Ishikawa (cell line): ENCODE data around the gene ABCA1.
A peak's percentile ranks its signal among the peaks of the same experiment; 100 is the strongest.

Source experiments
- CEBPB ChIP-seq: IDR thresholded peaks from 2 replicates; pipeline ENCODE4 v1.6.1; 2012
- CREB1 ChIP-seq: IDR thresholded peaks from 2 replicates; pipeline ENCODE4 v1.6.1; 2012; ENCODE audit warnings: low read depth
- EGR1 ChIP-seq: IDR thresholded peaks from 2 replicates; pipeline ENCODE4 v1.6.1; 2012
- EP300 ChIP-seq: IDR thresholded peaks from 2 replicates; pipeline ENCODE4 v1.6.1; 2012; ENCODE audit warnings: borderline replicate concordance
- FOXM1 ChIP-seq: IDR thresholded peaks from 2 replicates; pipeline ENCODE4 v1.6.1; 2012; ENCODE audit warnings: low read depth, borderline replicate concordance
- NFIC ChIP-seq: IDR thresholded peaks from 2 replicates; pipeline ENCODE4 v1.6.1; 2012
- RAD21 ChIP-seq: IDR thresholded peaks from 2 replicates; pipeline ENCODE4 v1.6.1; 2012; ENCODE audit warnings: low read depth
- TAF1 ChIP-seq: IDR thresholded peaks from 2 replicates; pipeline ENCODE4 v1.6.1; 2012; ENCODE audit warnings: low read depth, mild to moderate bottlenecking
- TCF12 ChIP-seq: IDR thresholded peaks from 2 replicates; pipeline ENCODE4 v1.6.1; 2012; ENCODE audit warnings: low read depth
- TEAD4 ChIP-seq: IDR thresholded peaks from 2 replicates; pipeline ENCODE4 v1.6.1; 2012
- YY1 ChIP-seq: IDR thresholded peaks from 2 replicates; pipeline ENCODE4 v1.6.1; 2012; ENCODE audit warnings: low read depth
- ZBTB7A ChIP-seq: IDR thresholded peaks from 2 replicates; pipeline ENCODE4 v1.6.1; 2012; ENCODE audit warnings: low read depth
- TF ChIP-seq, protein P1 (sequence below): IDR thresholded peaks from 2 replicates; pipeline ENCODE4 v1.6.1; 2012; ENCODE audit warnings: low read depth, mild to moderate bottlenecking
- TF ChIP-seq, protein P2 (sequence below): IDR thresholded peaks from 2 replicates; pipeline ENCODE4 v1.6.1; 2012
- TF ChIP-seq, protein P3 (sequence below): IDR thresholded peaks from 2 replicates; pipeline ENCODE4 v1.6.1; 2012

The ABCA1 gene

DNA sequence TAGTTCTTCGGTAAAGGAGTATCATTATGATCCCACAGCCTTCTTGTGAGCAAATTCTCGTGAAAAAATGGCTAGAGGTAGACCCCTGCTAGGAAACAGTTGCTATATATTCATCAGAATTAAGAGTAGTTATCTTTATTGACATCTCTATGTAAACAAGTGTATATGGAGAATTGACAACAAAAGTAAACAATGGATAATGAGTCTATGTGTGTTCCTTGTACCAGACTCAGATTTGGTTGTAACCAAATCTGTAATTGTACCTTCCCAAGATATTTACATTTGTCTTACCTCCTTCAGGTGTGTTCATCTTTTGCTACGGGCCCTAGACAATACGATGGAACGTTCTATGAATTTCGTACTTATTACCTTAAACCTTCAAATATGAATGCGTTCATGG is 161.9 kb downstream of the ABCA1 start:
- TF ChIP-seq NFIC (no peak), EP300 (no peak), YY1 (no peak), ZBTB7A (no peak), FOXM1 (no peak), TAF1 (no peak)

DNA sequence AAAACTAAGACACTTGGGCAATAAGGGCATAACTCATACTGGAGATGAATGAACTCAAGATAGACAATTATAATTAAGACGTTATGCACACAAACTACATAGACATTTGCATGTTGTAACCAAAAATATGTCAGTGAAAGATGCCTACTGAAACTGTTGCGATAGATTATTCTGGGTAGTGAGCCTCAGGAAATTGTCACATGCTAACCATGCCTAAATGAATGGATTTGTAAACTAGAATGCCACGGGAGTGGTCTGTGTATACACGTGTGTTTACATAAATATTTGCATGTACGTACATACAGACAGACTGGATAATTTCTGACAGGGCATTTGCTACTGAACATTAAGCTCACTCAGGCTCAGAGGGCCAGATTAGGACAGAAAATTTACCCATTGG is 162.8 kb downstream of the ABCA1 start:
- TF ChIP-seq, protein P1, sequence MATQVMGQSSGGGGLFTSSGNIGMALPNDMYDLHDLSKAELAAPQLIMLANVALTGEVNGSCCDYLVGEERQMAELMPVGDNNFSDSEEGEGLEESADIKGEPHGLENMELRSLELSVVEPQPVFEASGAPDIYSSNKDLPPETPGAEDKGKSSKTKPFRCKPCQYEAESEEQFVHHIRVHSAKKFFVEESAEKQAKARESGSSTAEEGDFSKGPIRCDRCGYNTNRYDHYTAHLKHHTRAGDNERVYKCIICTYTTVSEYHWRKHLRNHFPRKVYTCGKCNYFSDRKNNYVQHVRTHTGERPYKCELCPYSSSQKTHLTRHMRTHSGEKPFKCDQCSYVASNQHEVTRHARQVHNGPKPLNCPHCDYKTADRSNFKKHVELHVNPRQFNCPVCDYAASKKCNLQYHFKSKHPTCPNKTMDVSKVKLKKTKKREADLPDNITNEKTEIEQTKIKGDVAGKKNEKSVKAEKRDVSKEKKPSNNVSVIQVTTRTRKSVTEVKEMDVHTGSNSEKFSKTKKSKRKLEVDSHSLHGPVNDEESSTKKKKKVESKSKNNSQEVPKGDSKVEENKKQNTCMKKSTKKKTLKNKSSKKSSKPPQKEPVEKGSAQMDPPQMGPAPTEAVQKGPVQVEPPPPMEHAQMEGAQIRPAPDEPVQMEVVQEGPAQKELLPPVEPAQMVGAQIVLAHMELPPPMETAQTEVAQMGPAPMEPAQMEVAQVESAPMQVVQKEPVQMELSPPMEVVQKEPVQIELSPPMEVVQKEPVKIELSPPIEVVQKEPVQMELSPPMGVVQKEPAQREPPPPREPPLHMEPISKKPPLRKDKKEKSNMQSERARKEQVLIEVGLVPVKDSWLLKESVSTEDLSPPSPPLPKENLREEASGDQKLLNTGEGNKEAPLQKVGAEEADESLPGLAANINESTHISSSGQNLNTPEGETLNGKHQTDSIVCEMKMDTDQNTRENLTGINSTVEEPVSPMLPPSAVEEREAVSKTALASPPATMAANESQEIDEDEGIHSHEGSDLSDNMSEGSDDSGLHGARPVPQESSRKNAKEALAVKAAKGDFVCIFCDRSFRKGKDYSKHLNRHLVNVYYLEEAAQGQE = no peak
- TF ChIP-seq EP300 (no peak), ZBTB7A (no peak), FOXM1 (no peak), CEBPB (no peak)
- TF ChIP-seq, protein P2, sequence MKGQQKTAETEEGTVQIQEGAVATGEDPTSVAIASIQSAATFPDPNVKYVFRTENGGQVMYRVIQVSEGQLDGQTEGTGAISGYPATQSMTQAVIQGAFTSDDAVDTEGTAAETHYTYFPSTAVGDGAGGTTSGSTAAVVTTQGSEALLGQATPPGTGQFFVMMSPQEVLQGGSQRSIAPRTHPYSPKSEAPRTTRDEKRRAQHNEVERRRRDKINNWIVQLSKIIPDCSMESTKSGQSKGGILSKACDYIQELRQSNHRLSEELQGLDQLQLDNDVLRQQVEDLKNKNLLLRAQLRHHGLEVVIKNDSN = no peak

DNA sequence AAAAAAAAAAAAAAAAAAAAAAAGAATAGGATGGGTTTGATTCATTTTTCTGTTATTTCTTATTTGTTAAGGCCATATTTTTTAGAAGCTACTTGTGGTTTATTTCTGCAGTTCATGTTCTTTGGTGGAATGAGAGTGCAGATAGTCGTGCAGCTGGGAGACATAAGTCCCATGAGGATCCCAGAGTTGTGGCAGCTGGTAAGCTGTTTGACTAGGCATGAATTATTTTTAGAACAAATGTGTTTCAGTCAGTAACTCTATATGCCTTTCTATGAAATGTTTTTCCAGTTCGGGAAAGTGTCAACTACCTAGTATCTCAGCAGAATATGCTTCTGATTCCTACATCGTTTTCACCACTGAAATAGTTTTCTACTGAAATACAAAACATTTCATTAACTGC is 169.0 kb downstream of the ABCA1 start:
- TF ChIP-seq ZBTB7A = no peak
- no peak for TF ChIP-seq TEAD4
- no peak for TF ChIP-seq TCF12
- TF ChIP-seq, protein P2 = no peak
- no peak for TF ChIP-seq RAD21
- TF ChIP-seq TAF1 = no peak
- no peak for TF ChIP-seq EP300
- TF ChIP-seq, protein P1 = no peak

DNA sequence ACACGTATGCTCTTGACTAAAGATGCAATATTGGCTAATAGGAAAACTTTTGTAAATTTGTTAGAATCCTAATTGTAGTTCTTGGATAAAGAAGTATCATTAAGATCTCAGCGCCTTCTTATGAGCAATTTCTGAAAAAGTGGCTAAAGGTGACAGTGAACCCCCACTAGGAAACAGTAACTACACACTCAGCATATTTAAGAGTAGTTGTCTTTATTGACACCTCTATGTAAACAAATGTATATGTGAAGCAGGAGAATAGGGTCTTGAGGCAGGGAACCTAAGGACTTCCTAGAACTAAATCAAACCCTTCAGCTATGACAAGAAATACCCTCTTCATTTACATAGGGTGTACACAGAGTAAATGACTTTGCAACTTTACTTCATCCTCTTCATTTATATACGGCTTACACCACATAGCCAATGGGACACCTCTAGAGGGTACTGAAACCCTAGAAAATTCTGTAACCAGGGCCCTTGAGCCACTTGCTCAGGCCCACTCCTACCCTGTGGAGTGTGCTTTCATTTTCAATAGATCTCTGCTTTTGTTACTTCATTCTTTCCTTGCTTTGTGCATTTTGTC is 177.7 kb downstream of the ABCA1 start:
- TF ChIP-seq EGR1 (no peak), NFIC (no peak), TCF12 (no peak), TEAD4 (no peak), CREB1 (no peak), ZBTB7A (no peak), CEBPB (no peak)
- TF ChIP-seq, protein P2 = no peak

DNA sequence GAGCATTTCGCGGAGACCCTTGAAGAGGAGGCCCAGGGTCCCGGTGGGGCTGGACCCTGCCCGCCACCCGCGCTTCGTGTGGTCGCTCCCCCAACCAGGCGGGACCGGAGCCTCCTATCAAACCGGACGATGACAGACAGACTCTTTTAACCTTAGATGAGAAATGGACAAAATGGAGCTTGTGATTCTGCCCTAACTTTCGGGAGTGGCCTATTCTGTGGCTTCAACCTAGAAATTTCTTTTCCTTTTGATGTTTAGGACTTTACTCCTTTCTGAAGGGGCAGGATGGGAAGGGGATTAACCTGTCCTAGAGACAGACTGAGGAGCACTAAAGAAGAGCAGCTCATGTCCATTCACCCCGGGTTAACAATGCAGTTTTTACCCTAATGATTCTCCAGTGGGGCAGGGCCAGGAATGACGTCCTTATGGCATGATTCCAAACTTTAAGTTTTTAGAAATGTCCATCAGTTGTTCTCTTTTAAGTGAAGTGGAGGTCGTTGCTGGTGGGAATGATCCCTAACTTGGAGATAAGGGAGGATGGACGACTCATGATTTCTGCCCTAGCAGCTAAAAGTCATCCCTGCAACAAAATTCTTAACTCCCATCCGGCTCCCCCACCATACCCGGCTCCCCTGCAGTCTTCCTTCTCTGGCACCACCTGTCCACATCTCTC is 179.5 kb downstream of the ABCA1 start:
- TF ChIP-seq CREB1 (no peak), RAD21 (no peak), NFIC (no peak), ZBTB7A (no peak), TAF1 (no peak)
- TF ChIP-seq, protein P2 = no peak

DNA sequence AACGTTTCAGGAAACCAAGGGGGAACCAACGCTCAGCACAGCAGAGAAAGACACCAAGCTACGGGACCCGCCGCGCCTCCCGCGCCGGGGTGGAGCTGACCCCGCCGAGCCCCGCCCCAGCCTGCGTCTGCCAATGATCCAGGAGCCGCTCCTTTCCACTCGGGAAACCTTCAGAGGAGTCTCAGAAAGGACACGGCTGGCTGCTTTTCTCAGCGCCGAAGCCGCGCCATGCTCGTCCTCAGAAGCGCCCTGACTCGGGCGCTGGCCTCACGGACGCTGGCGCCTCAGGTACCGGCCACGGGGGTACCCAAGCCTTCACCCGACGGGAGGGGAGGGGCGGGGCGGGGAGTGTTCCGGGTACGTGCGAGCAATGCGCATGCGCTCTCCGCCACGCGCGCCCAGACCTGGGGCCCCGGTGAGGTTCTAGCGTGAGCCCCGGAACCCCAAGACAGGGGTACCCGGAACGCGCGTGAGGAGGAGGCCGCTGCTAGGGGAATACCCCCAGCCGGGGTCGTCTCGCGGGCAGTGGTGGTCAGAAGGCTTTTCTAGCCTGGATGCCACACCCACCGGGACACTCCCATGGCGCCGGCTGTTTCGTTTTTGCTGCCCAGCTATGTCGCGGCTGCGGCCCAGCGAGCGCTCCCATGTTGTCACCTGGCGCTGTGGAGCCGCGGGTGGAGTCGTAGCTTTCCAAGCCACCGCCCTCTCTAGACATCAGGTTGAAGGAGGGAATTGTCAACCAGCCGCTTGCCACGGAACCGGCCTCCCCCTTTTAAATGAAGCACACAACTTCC is 180.2 kb downstream of the ABCA1 start, which contains the start of gene NIPSNAP3A:
Gene NIPSNAP3A, plus strand, starts transcription at position 119 of the 794 bp plus-strand sequence. Its CDS starts 110 bp downstream, at position 229.
- no peak for TF ChIP-seq EP300
- TF ChIP-seq, protein P1 = no peak
- TF ChIP-seq FOXM1 = no peak
- no peak for TF ChIP-seq NFIC
- TF ChIP-seq RAD21 = no peak
- peak; percentile 36; the same call in 1 of the 2 replicates for TF ChIP-seq TCF12
- TF ChIP-seq TEAD4 = no peak
- TF ChIP-seq TAF1 = peak; percentile 78
- peak; percentile 47; the same call in 1 of the 2 replicates for TF ChIP-seq ZBTB7A
- no peak for TF ChIP-seq EGR1
- TF ChIP-seq CEBPB = no peak
- TF ChIP-seq, protein P3, sequence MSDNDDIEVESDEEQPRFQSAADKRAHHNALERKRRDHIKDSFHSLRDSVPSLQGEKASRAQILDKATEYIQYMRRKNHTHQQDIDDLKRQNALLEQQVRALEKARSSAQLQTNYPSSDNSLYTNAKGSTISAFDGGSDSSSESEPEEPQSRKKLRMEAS = peak; percentile 3; the same call in 1 of the 2 replicates
- TF ChIP-seq, protein P2 = 0 out of 2 replicates have a peak, but pooled peaks have one; percentile 21
- peak; percentile 52; the same call in 1 of the 2 replicates for TF ChIP-seq YY1
- no peak for TF ChIP-seq CREB1
